NCI-H128 (cell line): ENCODE results near the gene DDX1.
"Not testable (repeated sequence)": the region's sequence is repeated elsewhere in the genome, so short reads cannot be mapped to it uniquely, and the experiment has no call there.

Source experiments
- DNase-seq: peaks from one replicate; lab custom pipeline; 2025; ENCODE audit not compliant: unreplicated experiment; lab: John Stamatoyannopoulos, UW

DDX1 gene

GRCh38 chr2:15614545-15615300 is 23.1 kb downstream of the DDX1 start:
- no peak for DNase-seq

- no peak for DNase-seq
Measured at GRCh38 chr2:15615301-15615920, 23.7 kb downstream of the DDX1 start.

GRCh38 chr2:15616429-15616828 is 24.8 kb downstream of the DDX1 start:
- no peak for DNase-seq

- DNase-seq = no peak
Measured at GRCh38 chr2:15616850-15617777, 25.4 kb downstream of the DDX1 start.

GRCh38 chr2:15617778-15618448 is 26.2 kb downstream of the DDX1 start:
- no peak for DNase-seq

GRCh38 chr2:15618449-15618855 is 26.8 kb downstream of the DDX1 start:
- DNase-seq = no peak

GRCh38 chr2:15619076-15619475 is 27.4 kb downstream of the DDX1 start:
- no peak for DNase-seq

- no peak for DNase-seq
Measured at GRCh38 chr2:15619510-15619909, 27.8 kb downstream of the DDX1 start.

GRCh38 chr2:15619938-15620337 is 28.3 kb downstream of the DDX1 start:
- no peak for DNase-seq

GRCh38 chr2:15620340-15620739 is 28.7 kb downstream of the DDX1 start:
- no peak for DNase-seq

GRCh38 chr2:15620857-15621471 is 29.3 kb downstream of the DDX1 start:
- no peak for DNase-seq

- not testable (repeated sequence) for DNase-seq
Measured at GRCh38 chr2:15621472-15621870, 29.8 kb downstream of the DDX1 start.

- no peak for DNase-seq
Measured at GRCh38 chr2:15622214-15622613, 30.5 kb downstream of the DDX1 start.

GRCh38 chr2:15622614-15623480 is 31.2 kb downstream of the DDX1 start:
- no peak for DNase-seq

GRCh38 chr2:15623481-15623796 is 31.8 kb downstream of the DDX1 start:
- no peak for DNase-seq

- no peak for DNase-seq
Measured at GRCh38 chr2:15623898-15624541, 32.4 kb downstream of the DDX1 start.

GRCh38 chr2:15624903-15625302 is 33.2 kb downstream of the DDX1 start:
- no peak for DNase-seq

GRCh38 chr2:15625344-15626036 is 33.8 kb downstream of the DDX1 start:
- DNase-seq = no peak

GRCh38 chr2:15626126-15626525 is 34.5 kb downstream of the DDX1 start:
- no peak for DNase-seq
